ENCODE measurements around the gene PVALEF. TPM values are rescaled to one million over a fixed set of nuclear protein-coding genes. Genes with fewer than 3 reads are reported as not detected.

Gene PVALEF
- polyA plus RNA-seq, 1 of the 3 experiments (the other 2 are of a cell fraction): not detected

DNA sequence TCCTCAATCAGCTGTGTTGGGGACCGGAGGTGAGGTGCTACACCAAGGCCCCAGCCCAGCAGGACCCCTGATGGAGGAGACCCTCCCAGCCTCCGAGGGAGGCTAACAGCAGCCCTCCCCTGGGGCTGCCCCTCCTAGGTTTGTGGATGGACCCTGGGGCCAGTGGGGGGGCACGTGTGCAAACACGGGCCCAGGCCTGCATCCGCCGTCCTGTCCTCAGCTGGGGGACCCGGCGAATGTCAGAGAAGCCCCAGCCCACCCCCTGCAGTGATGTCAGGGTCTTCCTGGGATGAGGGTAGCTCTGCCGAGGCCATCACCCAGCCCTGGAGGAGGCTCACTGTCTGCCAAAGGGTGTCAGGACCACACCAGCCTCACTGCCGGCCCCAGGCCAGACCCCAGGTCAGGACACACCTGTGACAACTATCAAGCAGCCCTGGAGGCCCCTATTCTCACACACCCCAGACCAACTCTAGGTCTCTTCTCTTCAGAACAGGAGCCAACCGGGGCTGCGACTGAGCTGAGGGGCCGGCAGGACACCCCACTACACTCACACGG is 30.7 kb downstream of the PVALEF start:
- TF ChIP-seq, protein P1, sequence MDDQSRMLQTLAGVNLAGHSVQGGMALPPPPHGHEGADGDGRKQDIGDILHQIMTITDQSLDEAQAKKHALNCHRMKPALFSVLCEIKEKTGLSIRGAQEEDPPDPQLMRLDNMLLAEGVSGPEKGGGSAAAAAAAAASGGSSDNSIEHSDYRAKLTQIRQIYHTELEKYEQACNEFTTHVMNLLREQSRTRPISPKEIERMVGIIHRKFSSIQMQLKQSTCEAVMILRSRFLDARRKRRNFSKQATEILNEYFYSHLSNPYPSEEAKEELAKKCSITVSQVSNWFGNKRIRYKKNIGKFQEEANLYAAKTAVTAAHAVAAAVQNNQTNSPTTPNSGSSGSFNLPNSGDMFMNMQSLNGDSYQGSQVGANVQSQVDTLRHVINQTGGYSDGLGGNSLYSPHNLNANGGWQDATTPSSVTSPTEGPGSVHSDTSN (IDR thresholded peaks at IDR 0.05): no peak
- TF ChIP-seq TCF12 (IDR thresholded peaks at IDR 0.05): no peak
- TF ChIP-seq POLR2AphosphoS5 (IDR thresholded peaks at IDR 0.05; ENCODE audit: low read depth, low read length): no peak
- TF ChIP-seq FOSL2 (IDR thresholded peaks at IDR 0.05; ENCODE audit: borderline replicate concordance, low read depth): no peak
- TF ChIP-seq, protein P2, sequence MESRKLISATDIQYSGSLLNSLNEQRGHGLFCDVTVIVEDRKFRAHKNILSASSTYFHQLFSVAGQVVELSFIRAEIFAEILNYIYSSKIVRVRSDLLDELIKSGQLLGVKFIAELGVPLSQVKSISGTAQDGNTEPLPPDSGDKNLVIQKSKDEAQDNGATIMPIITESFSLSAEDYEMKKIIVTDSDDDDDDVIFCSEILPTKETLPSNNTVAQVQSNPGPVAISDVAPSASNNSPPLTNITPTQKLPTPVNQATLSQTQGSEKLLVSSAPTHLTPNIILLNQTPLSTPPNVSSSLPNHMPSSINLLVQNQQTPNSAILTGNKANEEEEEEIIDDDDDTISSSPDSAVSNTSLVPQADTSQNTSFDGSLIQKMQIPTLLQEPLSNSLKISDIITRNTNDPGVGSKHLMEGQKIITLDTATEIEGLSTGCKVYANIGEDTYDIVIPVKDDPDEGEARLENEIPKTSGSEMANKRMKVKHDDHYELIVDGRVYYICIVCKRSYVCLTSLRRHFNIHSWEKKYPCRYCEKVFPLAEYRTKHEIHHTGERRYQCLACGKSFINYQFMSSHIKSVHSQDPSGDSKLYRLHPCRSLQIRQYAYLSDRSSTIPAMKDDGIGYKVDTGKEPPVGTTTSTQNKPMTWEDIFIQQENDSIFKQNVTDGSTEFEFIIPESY (IDR thresholded peaks at IDR 0.05; ENCODE audit: borderline replicate concordance, low read depth): no peak
- no peak for TF ChIP-seq GABPA (IDR thresholded peaks at IDR 0.05; ENCODE audit: low read depth)
- no peak for TF ChIP-seq YY1 (IDR thresholded peaks at IDR 0.05; ENCODE audit: low read depth)
- TF ChIP-seq TAF1 (IDR thresholded peaks at IDR 0.05; ENCODE audit: borderline replicate concordance, low read depth, low read length): no peak
- TF ChIP-seq GATA2 (CRISPR knock-in tag; IDR thresholded peaks at IDR 0.05): no peak
- TF ChIP-seq, protein P3, sequence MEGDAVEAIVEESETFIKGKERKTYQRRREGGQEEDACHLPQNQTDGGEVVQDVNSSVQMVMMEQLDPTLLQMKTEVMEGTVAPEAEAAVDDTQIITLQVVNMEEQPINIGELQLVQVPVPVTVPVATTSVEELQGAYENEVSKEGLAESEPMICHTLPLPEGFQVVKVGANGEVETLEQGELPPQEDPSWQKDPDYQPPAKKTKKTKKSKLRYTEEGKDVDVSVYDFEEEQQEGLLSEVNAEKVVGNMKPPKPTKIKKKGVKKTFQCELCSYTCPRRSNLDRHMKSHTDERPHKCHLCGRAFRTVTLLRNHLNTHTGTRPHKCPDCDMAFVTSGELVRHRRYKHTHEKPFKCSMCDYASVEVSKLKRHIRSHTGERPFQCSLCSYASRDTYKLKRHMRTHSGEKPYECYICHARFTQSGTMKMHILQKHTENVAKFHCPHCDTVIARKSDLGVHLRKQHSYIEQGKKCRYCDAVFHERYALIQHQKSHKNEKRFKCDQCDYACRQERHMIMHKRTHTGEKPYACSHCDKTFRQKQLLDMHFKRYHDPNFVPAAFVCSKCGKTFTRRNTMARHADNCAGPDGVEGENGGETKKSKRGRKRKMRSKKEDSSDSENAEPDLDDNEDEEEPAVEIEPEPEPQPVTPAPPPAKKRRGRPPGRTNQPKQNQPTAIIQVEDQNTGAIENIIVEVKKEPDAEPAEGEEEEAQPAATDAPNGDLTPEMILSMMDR (IDR thresholded peaks at IDR 0.05): no peak
- no peak for TF ChIP-seq ELF1 (IDR thresholded peaks at IDR 0.05)
- no peak for TF ChIP-seq RXRA (IDR thresholded peaks at IDR 0.05; ENCODE audit: borderline replicate concordance, low read depth)
- no peak for TF ChIP-seq NFIC (IDR thresholded peaks at IDR 0.05; ENCODE audit: borderline replicate concordance)
- TF ChIP-seq TEAD4 (IDR thresholded peaks at IDR 0.05; ENCODE audit: borderline replicate concordance, insufficient read depth): no peak
- TF ChIP-seq MXI1 (IDR thresholded peaks at IDR 0.05; ENCODE audit: low read depth, low read length): no peak
- TF ChIP-seq, protein P4, sequence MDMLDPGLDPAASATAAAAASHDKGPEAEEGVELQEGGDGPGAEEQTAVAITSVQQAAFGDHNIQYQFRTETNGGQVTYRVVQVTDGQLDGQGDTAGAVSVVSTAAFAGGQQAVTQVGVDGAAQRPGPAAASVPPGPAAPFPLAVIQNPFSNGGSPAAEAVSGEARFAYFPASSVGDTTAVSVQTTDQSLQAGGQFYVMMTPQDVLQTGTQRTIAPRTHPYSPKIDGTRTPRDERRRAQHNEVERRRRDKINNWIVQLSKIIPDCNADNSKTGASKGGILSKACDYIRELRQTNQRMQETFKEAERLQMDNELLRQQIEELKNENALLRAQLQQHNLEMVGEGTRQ (IDR thresholded peaks at IDR 0.05; ENCODE audit: borderline replicate concordance, low read depth, low read length): no peak
- TF ChIP-seq SMC3 (IDR thresholded peaks at IDR 0.05; ENCODE audit: low read depth, low read length): no peak
- H3K36me3 ChIP-seq (replicated peaks in 1 of 2; ENCODE audit: control insufficient read depth in 1 of 2, insufficient read depth in 2 of 2, low read length in 1 of 2): peaks cover 0 to 51% of the 10 kb centered on the region in 2 experiments
- H3K79me2 ChIP-seq (ENCODE audit: insufficient read depth): no peaks in the 10 kb centered on the region
- peaks cover 0 to under 1% of the 10 kb centered on the region in 2 experiments; a peak in 1 of 4 replicates for H3K4me1 ChIP-seq (ENCODE audit: control insufficient read depth in 1 of 2, insufficient read depth in 2 of 2, low read depth in 1 of 2, low read length in 1 of 2)
- DNase-seq: no peak
- no peaks in the 10 kb centered on the region for H3K27me3 ChIP-seq (ENCODE audit: insufficient read depth)
- H3K27ac ChIP-seq (ENCODE audit: low read depth in 2 of 2, low read length in 1 of 2): no peak overlapping the region
- POLR2A ChIA-PET: no interaction called here
- H4K20me1 ChIP-seq (ENCODE audit: insufficient read depth): no peaks in the 10 kb centered on the region; the same call in 1 of the 2 replicates
- no peak overlapping the region for H3K4me2 ChIP-seq
- no peaks in the 10 kb centered on the region for H3K9me3 ChIP-seq
- WGBS (ENCODE audit: low lambda C conversion rate): 81% methylated on average over 6 of the region's 14 CpGs
- H2AFZ ChIP-seq (ENCODE audit: low read depth): no peak overlapping the region
- H3K4me3 ChIP-seq (ENCODE audit: low read depth in 2 of 2, low read length in 1 of 2): no peak overlapping the region
- H3F3A ChIP-seq (replicated peaks; ENCODE audit: insufficient read depth): no peaks in the 10 kb centered on the region
- no peaks in the 10 kb centered on the region for H3K9me2 ChIP-seq
- CTCF ChIA-PET: interaction anchor here (0.8 to 14.7 kb wide), 7 partner anchors 8 to 94 kb away, joined by 3 to 147 read pairs (median 3); partner anchors contain the start of gene PVALEF
- H3K9ac ChIP-seq: no peak overlapping the region
